Fibroblast of the aortic adventitia (primary cell): ENCODE measurements around the gene ALK. TPM values are rescaled to one million over a fixed set of nuclear protein-coding genes. Genes with fewer than 3 reads are reported as not detected.

ENCODE experiments used
- DNase-seq: peaks from one replicate; pipeline ENCODE4 v3.0.0-alpha.2; 2010; ENCODE audit warnings: low read depth
- H3K4me3 ChIP-seq: 2 replicates; pipeline ENCODE4 v1.5.1; 2011; ENCODE audit warnings: low read depth, mild to moderate bottlenecking, control low read depth, low read length, moderate library complexity
- CTCF ChIP-seq: IDR thresholded peaks from 2 replicates; pipeline ENCODE4 v1.5.1; 2011; ENCODE audit warnings: mild to moderate bottlenecking, low read length, control low read depth, inconsistent platforms; ENCODE audit not compliant: insufficient read depth
- total RNA-seq: library from RNA; depleted of rRNA; stranded (reverse); fragments of >200 nt; gene quantifications from 2 replicates; pipeline ENCODE4 v1.2.3, GENCODE V29; 2012; ENCODE audit warnings: low replicate concordance

The ALK gene
- total RNA-seq, 1 donor = 0.27 TPM

- no peak for TF ChIP-seq CTCF
- DNase-seq = no peak
- H3K4me3 ChIP-seq = no peak overlapping the region
Measured at GRCh38 chr2:29162204-29162928, 759.0 kb downstream of the ALK start.

DNA sequence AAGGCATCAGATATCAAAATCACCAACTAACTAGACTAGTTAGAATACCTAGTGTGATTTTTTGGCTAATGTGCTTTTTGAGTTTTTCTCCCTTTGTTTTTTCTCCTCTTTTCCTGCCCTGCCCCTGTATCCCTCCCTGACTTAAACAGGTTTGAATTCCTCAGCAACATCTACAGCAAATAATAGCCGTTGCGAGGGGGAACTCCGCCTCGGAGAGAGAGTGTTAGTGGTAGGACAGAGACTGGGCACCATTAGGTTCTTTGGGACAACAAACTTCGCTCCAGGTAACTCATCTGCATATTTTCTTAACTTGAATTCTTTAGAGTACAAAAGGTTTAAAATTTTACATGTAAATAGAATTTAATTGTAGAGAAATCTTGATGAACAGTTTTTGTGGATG is 761.2 kb downstream of the ALK start:
- DNase-seq = no peak
- no peak for TF ChIP-seq CTCF
- H3K4me3 ChIP-seq = no peak overlapping the region

- DNase-seq = no peak
- H3K4me3 ChIP-seq = no peak overlapping the region
- TF ChIP-seq CTCF = no peak
Measured at GRCh38 chr2:29159125-29159524, 762.3 kb downstream of the ALK start.

DNA sequence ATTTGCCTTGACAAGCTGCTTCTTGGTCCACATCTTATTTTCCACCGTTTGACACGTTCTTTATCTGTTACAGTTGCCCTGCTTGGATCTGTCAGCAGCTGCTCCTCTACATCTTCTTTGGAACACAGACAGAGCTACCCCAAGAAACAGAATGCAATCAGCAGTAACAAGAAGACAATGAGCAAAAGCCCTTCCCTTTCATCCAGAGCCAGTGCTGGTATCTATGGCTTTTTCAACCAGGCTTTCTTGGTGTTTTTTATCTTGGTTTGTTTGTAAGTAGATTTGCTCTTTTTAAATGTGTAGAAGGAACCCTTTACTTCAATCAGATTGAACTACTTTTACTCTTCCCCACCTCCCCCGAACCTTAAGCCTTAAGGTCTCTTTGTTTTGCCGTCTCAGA is 764.3 kb downstream of the ALK start:
- DNase-seq = no peak
- TF ChIP-seq CTCF = no peak

DNA sequence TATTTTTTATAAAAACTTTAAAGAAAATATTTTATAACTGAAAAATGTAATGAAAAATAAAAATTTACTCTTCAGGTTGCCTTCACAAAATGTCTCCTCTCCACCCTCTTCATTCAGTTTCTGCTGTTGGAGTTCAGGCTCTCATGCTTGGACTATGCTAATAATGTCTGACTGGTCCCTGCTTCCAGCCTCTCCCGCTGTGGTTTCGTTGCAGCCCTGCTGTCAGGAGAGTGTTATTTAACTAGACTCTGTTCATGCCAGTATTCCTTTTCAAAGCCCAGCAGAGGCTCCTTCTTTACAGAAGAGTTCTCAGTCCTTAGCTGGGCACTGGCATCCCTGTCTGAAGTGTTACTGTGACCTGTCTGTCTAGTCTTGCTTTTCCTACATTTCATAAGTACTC is 765.8 kb downstream of the ALK start:
- no peak for TF ChIP-seq CTCF
- no peak overlapping the region for H3K4me3 ChIP-seq
- no peak for DNase-seq

More for the DNA sequence above, 764.3 kb downstream of the ALK start:
- H3K4me3 ChIP-seq = no peak overlapping the region

DNA sequence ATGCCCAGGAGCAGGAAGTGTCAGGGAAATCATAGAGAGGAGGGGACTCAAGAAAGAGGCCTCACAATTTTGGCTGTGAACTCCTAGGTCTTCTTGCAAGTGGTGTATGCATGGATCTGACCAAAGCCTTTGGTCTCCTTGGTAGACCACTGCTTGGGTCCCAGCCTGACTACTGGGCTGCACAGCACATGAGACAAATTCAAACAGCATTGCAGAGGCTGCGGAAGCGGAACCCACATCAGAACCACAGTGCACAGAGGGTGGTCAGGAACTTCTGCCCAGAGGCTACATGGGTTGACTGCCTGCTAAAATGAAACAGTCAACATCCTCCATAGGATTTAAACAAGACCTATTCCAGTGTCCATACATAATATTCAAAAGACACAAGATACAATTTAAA is 766.8 kb downstream of the ALK start:
- H3K4me3 ChIP-seq = no peak overlapping the region
- no peak for DNase-seq
- TF ChIP-seq CTCF = no peak

DNA sequence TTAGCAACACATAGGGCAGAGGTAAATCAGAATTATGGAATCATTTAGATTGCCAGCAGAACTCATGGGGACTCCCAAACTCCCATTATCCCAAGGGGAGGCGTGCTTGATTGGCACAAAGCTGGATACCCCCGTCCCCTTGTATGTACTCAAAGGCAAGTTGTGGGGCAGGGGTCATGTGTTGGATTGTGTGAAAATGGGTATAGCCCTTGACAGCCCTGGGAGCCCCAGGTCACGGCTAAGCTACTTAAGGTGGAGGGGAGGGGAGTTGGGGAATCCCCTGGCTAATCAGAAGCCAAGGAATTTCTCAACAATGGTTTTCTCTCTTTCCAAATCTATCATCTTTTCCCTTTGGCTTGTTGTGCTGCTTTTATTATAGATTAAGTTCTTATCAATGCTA is 773.4 kb downstream of the ALK start:
- TF ChIP-seq CTCF = no peak

More for the DNA sequence above, 773.4 kb downstream of the ALK start:
- no peak for DNase-seq
- no peak overlapping the region for H3K4me3 ChIP-seq
